Activated T-cell treated with anti-CD3 and anti-CD28 coated beads, Interleukin-2, amount 50 U/mL, for 4 hours (primary cell): ENCODE data around the gene LRRC4C. TPM values are rescaled to one million over a fixed set of nuclear protein-coding genes. Genes with fewer than 3 reads are reported as not detected.

Experiments
- ATAC-seq, 2 donors: fragments of 200-7000 bp; cut with Tn5 transposase; one replicate each; pipeline ENCODE4 v1.10.0; 2021
- DNase-seq: peaks from one replicate; pipeline ENCODE4 v3.0.0-alpha.2; 2020
- H3K27me3 Mint-ChIP-seq: one replicate; pipeline ENCODE4 v1.8.0; 2021; ENCODE audit warnings: low read depth, mixed read lengths
- H3K36me3 Mint-ChIP-seq: one replicate; pipeline ENCODE4 v1.8.0; 2022; ENCODE audit warnings: mixed read lengths; ENCODE audit not compliant: insufficient read depth
- H3K4me1 Mint-ChIP-seq: one replicate; pipeline ENCODE4 v1.8.0; 2021; ENCODE audit warnings: low read depth, mixed read lengths
- H3K4me3 Mint-ChIP-seq: one replicate; pipeline ENCODE4 v1.8.0; 2021; ENCODE audit warnings: mild to moderate bottlenecking, moderate library complexity, mixed read lengths
- H3K9me3 Mint-ChIP-seq: one replicate; pipeline ENCODE4 v1.8.0; 2021; ENCODE audit warnings: mixed read lengths
- total RNA-seq, 3 donors: library from RNA; stranded (reverse); gene quantifications; one replicate each; pipeline ENCODE4 v1.2.1, GENCODE V29; 2021

Gene LRRC4C
- total RNA-seq, 3 donors from 2014 or later = not detected

DNA sequence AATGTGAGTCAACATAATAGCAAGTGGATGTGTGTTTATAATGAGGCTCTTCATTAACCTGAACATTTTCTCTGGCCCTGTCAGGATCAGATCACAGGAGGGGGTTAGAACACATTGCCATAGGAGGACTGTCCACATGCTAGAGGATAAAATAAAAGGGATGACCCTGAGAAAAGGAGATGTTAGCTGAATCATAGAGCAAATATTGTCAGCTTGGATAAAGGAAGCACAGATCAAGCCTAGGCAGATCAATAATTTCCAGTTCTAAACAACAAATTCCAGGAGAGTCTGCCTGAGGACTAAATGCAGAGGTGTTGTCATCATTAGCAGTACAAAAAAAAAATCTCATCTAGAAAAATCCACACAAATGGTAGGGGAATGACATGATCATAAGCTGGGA is 337.9 kb downstream of the LRRC4C start:
- ATAC-seq = no peak
- no peak overlapping the region for H3K4me3 Mint-ChIP-seq
- H3K4me1 Mint-ChIP-seq = no peaks in the 10 kb centered on the region
- no peaks in the 10 kb centered on the region for H3K27me3 Mint-ChIP-seq
- H3K36me3 Mint-ChIP-seq = no peaks in the 10 kb centered on the region
- DNase-seq = no peak
- H3K9me3 Mint-ChIP-seq = peaks cover 8% of the 10 kb centered on the region

DNA sequence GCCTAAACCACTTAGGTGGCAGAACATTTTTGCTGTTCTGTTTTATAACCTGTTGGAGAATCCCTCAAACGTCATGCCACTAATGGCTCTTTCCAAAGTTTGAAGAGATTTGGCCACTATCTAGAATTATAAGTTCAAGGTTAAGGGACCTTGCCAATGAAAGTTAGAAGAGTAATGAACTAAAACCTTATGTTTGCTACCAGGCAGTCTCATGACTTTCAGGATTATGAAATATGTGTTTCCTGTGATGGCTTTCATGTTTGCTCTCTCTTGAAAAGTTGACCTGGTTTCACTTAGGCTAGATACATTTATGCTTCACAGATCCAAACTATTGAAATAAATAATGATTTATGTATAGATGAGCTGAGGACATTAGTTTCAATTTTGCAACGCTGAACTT is 340.0 kb downstream of the LRRC4C start:
- no peaks in the 10 kb centered on the region for H3K4me1 Mint-ChIP-seq
- ATAC-seq = no peak
- H3K4me3 Mint-ChIP-seq = no peak overlapping the region
- H3K9me3 Mint-ChIP-seq = peaks cover 16% of the 10 kb centered on the region
- no peaks in the 10 kb centered on the region for H3K36me3 Mint-ChIP-seq
- DNase-seq = no peak
- no peaks in the 10 kb centered on the region for H3K27me3 Mint-ChIP-seq

DNA sequence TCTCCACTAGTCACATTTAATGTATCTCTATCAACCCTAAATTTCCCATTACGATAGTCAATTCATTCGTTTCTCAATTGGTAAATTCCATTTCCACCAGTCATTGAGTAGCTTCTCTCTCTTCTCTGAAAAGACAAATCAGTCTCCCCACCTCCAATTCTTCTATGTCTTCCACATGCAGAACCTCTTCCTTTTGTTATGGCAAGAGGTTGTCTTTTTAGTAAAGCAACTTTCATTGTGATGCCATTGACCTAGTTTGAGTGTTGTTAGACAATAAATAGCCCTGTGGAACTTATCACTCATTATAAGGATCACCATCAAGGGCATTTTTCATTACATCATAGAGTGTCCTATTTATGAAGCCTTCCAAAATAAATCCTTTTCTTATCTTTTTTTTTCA is 340.9 kb downstream of the LRRC4C start:
- no peaks in the 10 kb centered on the region for H3K4me1 Mint-ChIP-seq
- H3K36me3 Mint-ChIP-seq = no peaks in the 10 kb centered on the region
- no peak for ATAC-seq
- H3K4me3 Mint-ChIP-seq = no peak overlapping the region
- no peaks in the 10 kb centered on the region for H3K27me3 Mint-ChIP-seq
- DNase-seq = no peak
- peaks cover 15% of the 10 kb centered on the region for H3K9me3 Mint-ChIP-seq

DNA sequence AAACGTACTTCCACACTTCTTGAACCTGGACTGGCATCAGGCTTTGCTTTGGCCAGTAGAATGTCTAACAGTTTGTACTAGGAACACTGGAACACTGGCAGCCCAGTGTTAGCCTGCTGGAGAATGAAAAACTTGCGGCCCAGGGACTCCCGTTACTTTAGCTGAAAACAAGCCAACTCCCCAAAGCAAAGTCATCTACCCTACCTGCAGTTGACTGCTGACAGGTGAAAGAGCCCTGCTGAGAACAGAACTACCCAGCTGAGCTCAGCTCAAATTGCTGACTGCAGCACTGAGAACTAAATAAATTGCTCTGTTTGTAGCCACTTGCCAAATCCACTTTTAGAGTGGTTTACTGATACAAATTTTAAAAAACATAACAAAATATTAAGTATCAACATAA is 342.5 kb downstream of the LRRC4C start:
- DNase-seq (no peak), ATAC-seq (no peak)
- no peak overlapping the region for H3K4me3 Mint-ChIP-seq
- H3K9me3 Mint-ChIP-seq = peaks cover 18% of the 10 kb centered on the region
- H3K36me3 Mint-ChIP-seq = no peaks in the 10 kb centered on the region
- no peaks in the 10 kb centered on the region for H3K27me3 Mint-ChIP-seq
- H3K4me1 Mint-ChIP-seq = no peaks in the 10 kb centered on the region

DNA sequence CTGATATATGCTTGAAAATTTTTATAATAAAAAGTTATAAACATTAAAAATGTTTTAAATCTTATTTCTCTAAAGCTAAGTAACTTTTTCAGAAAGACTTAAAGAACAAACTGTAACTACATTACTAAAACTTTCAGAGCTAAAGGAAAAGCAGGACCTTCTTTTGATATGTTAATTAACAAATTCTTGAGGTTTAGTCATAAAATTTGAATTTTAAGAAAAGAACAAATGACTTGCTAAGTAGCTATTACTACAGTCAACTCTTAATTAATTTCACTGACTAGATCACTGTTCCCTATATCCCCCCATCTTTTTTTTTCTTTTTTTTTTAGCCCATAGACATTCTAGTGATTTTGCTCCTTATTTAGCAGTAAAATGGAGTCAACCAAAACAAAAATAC is 344.4 kb downstream of the LRRC4C start:
- Mint-ChIP-seq H3K27me3 (no peaks in the 10 kb centered on the region), H3K9me3 (peaks cover 18% of the 10 kb centered on the region), H3K4me3 (no peak overlapping the region), H3K36me3 (no peaks in the 10 kb centered on the region), H3K4me1 (no peaks in the 10 kb centered on the region)
- DNase-seq = no peak
- no peak for ATAC-seq

DNA sequence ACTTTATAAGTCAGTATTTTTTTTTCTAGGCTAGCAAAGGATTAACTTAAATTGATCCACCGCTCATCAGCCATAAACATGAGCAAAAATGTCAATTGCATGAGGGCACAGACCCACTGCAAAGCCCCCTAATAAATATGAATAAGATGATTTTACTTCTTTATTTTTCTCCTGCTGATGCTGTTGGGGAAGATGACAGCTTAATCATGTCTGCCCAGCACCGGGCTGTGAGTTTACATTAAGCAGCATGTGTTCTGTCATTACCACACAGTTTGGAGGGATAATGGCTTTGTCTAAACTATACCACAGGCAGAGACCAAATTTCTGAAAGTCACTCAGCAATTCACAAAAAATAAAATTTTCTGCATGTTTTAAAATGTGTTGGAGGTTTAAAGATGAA is 346.3 kb downstream of the LRRC4C start:
- no peak overlapping the region for H3K4me3 Mint-ChIP-seq
- no peaks in the 10 kb centered on the region for H3K4me1 Mint-ChIP-seq
- H3K9me3 Mint-ChIP-seq = peaks cover 16% of the 10 kb centered on the region
- H3K27me3 Mint-ChIP-seq = no peaks in the 10 kb centered on the region
- ATAC-seq (no peak), DNase-seq (no peak)
- no peaks in the 10 kb centered on the region for H3K36me3 Mint-ChIP-seq

DNA sequence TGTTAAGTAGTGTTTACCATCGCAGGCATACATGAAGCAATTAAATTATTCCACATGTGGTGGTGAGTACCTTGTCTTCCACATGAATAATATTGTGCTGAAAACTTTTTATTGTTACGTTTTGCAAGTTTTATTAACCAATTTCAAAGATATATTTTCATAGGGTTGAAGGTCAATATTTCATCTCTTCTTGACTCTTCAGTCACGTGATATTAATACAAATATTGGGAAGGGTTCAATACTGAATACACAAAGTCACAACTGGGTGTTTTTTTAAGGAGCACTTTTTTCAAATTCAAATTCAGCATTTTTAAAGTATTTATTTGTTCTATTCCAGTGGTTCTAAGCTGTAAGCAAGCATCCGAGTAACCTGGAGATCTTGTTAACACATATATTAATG is 348.9 kb downstream of the LRRC4C start:
- Mint-ChIP-seq H3K9me3 (peaks cover 14% of the 10 kb centered on the region), H3K4me1 (no peaks in the 10 kb centered on the region), H3K4me3 (no peak overlapping the region), H3K36me3 (no peaks in the 10 kb centered on the region), H3K27me3 (no peaks in the 10 kb centered on the region)
- ATAC-seq = no peak
- DNase-seq = no peak

DNA sequence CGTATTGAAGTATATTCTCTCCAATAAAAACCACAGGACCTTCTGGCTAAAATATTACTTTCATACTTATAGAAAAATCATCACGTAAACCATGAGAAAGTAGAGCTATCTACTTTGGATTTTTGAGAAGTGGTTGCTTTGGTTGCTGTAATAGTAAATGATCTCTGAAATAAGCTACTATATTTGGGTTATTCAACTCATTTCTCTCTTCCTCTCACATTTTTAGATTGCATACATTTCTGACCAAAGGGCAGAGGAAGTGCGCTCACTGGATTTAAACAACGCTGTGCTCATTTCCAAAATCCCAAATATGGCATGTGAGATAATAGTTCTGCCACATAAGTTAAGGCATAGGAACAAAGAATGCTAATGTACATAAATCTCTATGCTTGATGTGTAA is 357.0 kb downstream of the LRRC4C start:
- no peaks in the 10 kb centered on the region for H3K36me3 Mint-ChIP-seq
- DNase-seq (no peak), ATAC-seq (no peak)
- H3K4me1 Mint-ChIP-seq = no peaks in the 10 kb centered on the region
- H3K9me3 Mint-ChIP-seq = peaks cover 25% of the 10 kb centered on the region
- H3K4me3 Mint-ChIP-seq = no peak overlapping the region
- H3K27me3 Mint-ChIP-seq = no peaks in the 10 kb centered on the region

DNA sequence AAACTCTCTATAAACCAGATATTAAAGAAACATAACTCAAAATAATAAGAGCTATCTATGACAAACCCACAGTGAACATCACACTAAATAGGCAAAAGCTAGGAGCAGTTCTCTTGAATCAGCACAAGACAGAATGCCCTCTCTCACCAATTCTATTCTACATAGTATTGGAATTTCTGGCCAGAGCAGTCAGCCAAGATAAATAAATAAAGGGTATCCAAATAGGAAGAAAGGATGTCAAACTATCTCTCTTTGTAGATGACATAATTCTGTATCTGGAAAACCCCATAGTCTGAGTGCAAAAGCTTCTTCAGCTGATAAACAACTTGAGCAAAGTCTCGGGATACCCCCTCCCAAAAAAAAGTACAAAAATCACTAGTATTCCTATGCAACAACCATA is 359.8 kb downstream of the LRRC4C start:
- no peak for ATAC-seq
- H3K9me3 Mint-ChIP-seq = peaks cover 36% of the 10 kb centered on the region
- DNase-seq = no peak
- H3K4me3 Mint-ChIP-seq = no peak overlapping the region
- H3K4me1 Mint-ChIP-seq = no peaks in the 10 kb centered on the region
- H3K36me3 Mint-ChIP-seq = no peaks in the 10 kb centered on the region
- no peaks in the 10 kb centered on the region for H3K27me3 Mint-ChIP-seq

DNA sequence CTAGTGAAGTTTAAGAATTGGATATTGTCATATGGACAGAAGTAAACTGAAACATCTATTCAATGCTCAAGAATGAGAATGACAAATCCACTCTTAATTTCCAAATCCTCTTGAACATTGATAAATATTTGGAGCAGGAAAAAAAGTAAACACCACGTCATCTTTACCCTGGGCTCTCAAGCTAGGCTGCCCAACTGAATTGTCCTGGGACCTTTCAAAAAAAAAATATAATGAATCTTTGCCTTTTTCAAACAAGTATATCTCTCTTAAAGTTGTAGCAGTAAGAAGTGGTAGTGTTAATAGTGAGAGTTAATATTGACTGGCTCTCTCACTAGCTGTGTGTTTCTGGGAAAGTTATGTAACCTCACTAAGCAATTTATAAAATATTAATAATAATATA is 374.3 kb downstream of the LRRC4C start:
- H3K4me1 Mint-ChIP-seq = no peaks in the 10 kb centered on the region
- no peaks in the 10 kb centered on the region for H3K27me3 Mint-ChIP-seq
- no peak for DNase-seq
- no peaks in the 10 kb centered on the region for H3K9me3 Mint-ChIP-seq
- no peak overlapping the region for H3K4me3 Mint-ChIP-seq
- no peak for ATAC-seq
- H3K36me3 Mint-ChIP-seq = no peaks in the 10 kb centered on the region

DNA sequence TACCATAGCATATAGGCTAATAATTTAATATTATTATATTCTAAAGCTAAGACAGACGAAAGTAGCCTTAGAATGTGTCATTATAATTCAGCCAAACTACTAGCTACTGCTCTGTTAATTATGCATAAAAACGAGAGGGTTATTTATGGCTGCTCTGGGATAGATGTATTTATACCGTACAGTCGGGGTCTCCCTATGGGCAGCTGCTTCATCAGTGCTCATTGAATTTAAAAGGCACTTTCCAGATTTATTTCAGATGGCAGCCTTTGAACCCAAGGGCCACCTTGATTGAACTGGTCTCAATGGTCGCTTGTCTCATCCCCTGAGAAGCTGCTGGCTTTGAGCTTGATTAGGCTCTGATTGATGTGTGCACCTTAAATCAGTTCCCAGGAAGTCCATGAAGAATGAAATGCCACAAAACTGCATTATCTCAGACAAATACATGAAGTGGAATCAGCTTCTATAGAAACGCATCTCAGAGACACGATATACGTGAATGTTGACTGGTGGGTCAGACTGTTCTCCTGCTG is 377.6 kb downstream of the LRRC4C start:
- peaks cover 15% of the 10 kb centered on the region for H3K9me3 Mint-ChIP-seq
- no peaks in the 10 kb centered on the region for H3K27me3 Mint-ChIP-seq
- DNase-seq (no peak), ATAC-seq (no peak)
- no peaks in the 10 kb centered on the region for H3K36me3 Mint-ChIP-seq
- H3K4me1 Mint-ChIP-seq = no peaks in the 10 kb centered on the region
- no peak overlapping the region for H3K4me3 Mint-ChIP-seq

DNA sequence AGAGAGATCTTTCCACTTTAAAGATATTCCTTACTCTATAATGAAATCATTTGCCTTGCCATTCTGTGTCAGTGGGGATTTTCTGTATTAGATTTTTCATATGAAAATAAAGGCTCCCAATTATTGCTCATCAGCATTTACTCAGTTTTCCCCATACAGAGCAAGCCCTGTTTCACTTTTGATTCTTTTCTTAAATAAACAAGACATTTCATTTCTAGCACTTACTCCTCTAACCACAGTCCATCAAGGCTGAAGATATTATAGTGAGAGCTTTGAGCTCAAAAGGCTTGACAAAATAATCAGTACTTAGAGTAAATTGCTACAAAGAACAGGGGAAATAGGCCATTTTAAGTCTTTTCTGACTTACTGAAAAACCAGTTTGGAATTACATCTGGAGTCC is 385.1 kb downstream of the LRRC4C start:
- H3K4me3 Mint-ChIP-seq = no peak overlapping the region
- peaks cover 34% of the 10 kb centered on the region for H3K9me3 Mint-ChIP-seq
- ATAC-seq (no peak), DNase-seq (no peak)
- H3K27me3 Mint-ChIP-seq = no peaks in the 10 kb centered on the region
- no peaks in the 10 kb centered on the region for H3K36me3 Mint-ChIP-seq
- H3K4me1 Mint-ChIP-seq = no peaks in the 10 kb centered on the region

DNA sequence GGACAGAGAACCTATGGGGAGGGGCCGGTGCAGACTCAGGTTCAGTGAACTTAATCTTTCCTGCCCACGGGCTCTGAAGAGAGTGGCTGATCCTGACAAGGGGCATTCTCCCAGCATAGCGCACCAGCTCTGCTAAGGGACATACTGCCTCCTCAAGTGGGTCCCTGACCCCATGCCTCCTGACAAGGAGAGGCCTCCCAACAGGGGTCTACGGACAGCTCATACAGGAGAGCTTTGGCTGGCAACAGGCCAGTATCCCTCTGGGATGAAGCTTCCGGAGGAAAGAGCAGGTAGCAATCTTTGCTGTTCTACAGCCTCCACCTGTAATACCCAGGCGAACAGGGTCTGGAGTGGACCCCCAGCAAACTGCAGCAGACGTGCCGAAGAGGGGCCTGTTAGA is 394.0 kb downstream of the LRRC4C start:
- Mint-ChIP-seq H3K4me3 (no peak overlapping the region), H3K4me1 (no peaks in the 10 kb centered on the region), H3K9me3 (peaks cover 24% of the 10 kb centered on the region), H3K36me3 (no peaks in the 10 kb centered on the region), H3K27me3 (no peaks in the 10 kb centered on the region)
- no peak for DNase-seq
- ATAC-seq = no peak

DNA sequence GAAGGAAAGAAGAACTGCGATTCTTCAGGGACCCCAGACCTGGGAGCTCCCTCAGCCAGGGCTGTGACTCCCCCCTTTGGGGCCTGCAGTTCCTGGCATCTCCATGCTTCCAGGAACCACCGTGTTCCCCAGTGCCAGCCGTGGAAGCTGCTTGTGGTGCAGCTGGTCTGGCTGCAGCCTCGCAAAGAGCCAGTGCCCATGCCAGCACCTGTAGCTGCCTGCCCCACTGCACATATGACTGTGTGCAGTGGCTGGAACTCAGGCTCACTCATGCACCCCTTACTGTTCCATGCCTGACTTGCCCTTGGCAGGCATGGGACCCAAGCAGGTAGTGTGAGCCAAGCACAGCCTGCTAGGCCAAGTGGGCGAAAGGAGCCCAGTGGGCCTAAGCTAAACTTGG is 401.3 kb downstream of the LRRC4C start:
- Mint-ChIP-seq H3K9me3 (peaks cover 25% of the 10 kb centered on the region), H3K36me3 (no peaks in the 10 kb centered on the region), H3K4me3 (no peak overlapping the region), H3K27me3 (no peaks in the 10 kb centered on the region), H3K4me1 (no peaks in the 10 kb centered on the region)
- ATAC-seq = no peak
- DNase-seq = no peak

DNA sequence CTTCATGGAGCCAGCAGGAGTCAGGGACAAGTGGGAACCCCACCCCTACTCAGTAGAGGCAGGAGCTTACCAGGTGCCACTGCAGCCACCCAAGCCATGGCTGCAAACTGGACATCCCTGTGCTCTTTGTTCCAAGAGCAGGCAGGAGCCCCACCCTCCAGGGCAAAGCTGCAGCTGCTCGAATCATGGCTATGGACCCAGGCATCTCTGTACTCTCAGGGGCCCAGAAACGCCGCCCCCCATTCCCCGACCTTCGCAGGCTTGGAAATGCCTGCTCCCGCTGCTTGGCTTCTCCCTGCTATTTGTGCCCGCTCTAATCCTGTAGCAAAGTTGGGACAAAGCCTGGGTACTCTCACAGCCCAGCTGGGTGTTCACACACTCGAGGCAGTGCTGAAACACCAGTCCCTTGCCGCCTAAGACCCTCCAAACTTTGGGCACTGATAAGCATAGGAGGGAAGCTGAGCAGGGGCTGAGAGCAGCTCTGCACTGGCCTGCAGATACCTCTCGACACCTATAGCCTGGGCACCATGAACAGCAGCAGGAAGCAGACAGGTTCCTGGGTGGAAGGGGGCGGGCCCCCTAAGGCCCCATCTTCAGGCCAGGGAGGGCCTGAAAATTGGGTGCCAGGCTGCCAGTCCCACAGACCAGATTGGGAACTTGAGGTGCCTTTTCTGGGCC is 402.4 kb downstream of the LRRC4C start:
- DNase-seq = no peak
- Mint-ChIP-seq H3K4me1 (no peaks in the 10 kb centered on the region), H3K4me3 (no peak overlapping the region), H3K27me3 (no peaks in the 10 kb centered on the region), H3K9me3 (peaks cover 26% of the 10 kb centered on the region), H3K36me3 (no peaks in the 10 kb centered on the region)
- no peak for ATAC-seq

DNA sequence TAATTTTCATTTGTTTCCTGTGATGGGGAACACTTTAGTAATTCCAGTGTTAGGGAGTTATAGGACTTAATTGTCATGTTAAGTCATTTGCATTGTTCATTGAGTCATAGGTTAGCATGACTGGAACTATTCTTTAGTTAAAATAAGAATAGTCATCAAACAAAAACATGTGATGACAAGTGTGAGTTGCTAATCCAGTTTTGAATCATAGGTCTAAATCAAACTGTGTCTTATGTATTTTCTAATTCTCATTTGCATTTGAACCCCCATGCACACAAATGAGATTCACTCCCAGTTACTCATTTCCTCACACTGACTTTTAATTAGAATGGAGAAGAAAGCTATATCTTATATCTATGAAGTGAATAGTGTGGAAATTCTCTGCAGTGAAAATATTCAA is 405.6 kb downstream of the LRRC4C start:
- no peak overlapping the region for H3K4me3 Mint-ChIP-seq
- DNase-seq = no peak
- no peaks in the 10 kb centered on the region for H3K36me3 Mint-ChIP-seq
- peaks cover 25% of the 10 kb centered on the region for H3K9me3 Mint-ChIP-seq
- no peaks in the 10 kb centered on the region for H3K27me3 Mint-ChIP-seq
- ATAC-seq = no peak
- H3K4me1 Mint-ChIP-seq = no peaks in the 10 kb centered on the region
